GM23338 (cell line): Measurements from ENCODE around the gene ABHD14A.

Source experiments
- CREB1 ChIP-seq: fragments of 250-450 bp; sonication (Bioruptor Pico); IDR thresholded peaks from 2 replicates; pipeline ENCODE4 v1.5.0; 2020; ENCODE audit warnings: low read depth, mild to moderate bottlenecking, moderate library complexity
- EZH2 ChIP-seq: fragments of 200-600 bp; sonication (generic); IDR thresholded peaks from one replicate; pipeline ENCODE4 v1.8.0; 2017; ENCODE audit warnings: antibody characterized with exemption, mild to moderate bottlenecking, low read depth; ENCODE audit not compliant: unreplicated experiment
- EZH2phosphoT487 ChIP-seq: fragments of 200-600 bp; sonication (generic); IDR thresholded peaks from one replicate; pipeline ENCODE4 v1.8.1; 2018; ENCODE audit warnings: antibody characterized with exemption; ENCODE audit not compliant: unreplicated experiment
- JUNB ChIP-seq: IDR thresholded peaks from one replicate; pipeline ENCODE4 v1.6.1; 2016; ENCODE audit warnings: antibody characterized with exemption; ENCODE audit not compliant: unreplicated experiment
- POLR2AphosphoS5 ChIP-seq: IDR thresholded peaks from 2 replicates; pipeline ENCODE4 v1.6.1; 2016; ENCODE audit warnings: antibody characterized with exemption, low read depth
- STAT1 ChIP-seq: IDR thresholded peaks from one replicate; pipeline ENCODE4 v1.6.1; 2016; ENCODE audit warnings: antibody characterized with exemption; ENCODE audit not compliant: unreplicated experiment
- ZNF114 ChIP-seq: fragments of 250-450 bp; sonication (Bioruptor Pico); IDR thresholded peaks from 2 replicates; pipeline ENCODE4 v1.5.0; 2020; ENCODE audit warnings: mild to moderate bottlenecking, moderate library complexity
- ZNF331 ChIP-seq: fragments of 250-450 bp; sonication (Bioruptor Pico); IDR thresholded peaks from 2 replicates; pipeline ENCODE4 v1.5.0; 2020; ENCODE audit warnings: low read depth, mild to moderate bottlenecking, moderate library complexity
- TF ChIP-seq, protein P1 (sequence below), 2 experiments: fragments of 200-600 bp in 1 of 2; sonication (generic) in 1 of 2; conservative IDR thresholded peaks; 2 replicates each; pipeline versions ENCODE4 v1.5.1 to v1.6.1; 2016 to 2017; ENCODE audit warnings: antibody characterized with exemption in 2 of 2, low read depth in 2 of 2, mild to moderate bottlenecking in 2 of 2, moderate library complexity in 1 of 2
- TF ChIP-seq, protein P2 (sequence below): IDR thresholded peaks from 2 replicates; pipeline ENCODE4 v1.6.1; 2016; ENCODE audit warnings: antibody characterized with exemption
- TF ChIP-seq, protein P3 (sequence below): IDR thresholded peaks from one replicate; pipeline ENCODE4 v1.6.1; 2018; ENCODE audit warnings: antibody characterized with exemption; ENCODE audit not compliant: unreplicated experiment
- TF ChIP-seq, protein P4 (sequence below): fragments of 250-450 bp; sonication (Bioruptor Pico); IDR thresholded peaks from 2 replicates; pipeline ENCODE4 v1.5.0; 2020; ENCODE audit warnings: mild to moderate bottlenecking, moderate library complexity

DNA sequence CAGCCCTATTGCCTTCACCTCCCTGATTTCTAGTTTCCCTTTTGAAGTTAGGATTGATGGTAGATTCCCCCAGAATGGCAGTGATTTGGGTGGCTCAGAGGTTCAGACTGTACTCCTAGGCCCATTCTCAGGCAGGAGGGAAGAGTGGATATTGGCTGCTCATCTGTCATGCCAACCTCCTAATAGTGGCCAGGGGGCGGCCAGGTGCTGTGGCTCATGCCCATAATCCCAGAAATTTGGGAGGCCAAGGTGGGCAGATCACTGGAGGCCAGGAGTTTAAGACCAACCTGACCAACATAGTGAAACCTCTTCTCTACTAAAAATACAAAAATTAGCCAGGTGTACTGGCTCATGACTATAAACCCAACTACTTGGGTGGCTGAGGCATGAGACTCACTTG lies 44.4 kb upstream of the ABHD14A start:
- TF ChIP-seq, protein P1, sequence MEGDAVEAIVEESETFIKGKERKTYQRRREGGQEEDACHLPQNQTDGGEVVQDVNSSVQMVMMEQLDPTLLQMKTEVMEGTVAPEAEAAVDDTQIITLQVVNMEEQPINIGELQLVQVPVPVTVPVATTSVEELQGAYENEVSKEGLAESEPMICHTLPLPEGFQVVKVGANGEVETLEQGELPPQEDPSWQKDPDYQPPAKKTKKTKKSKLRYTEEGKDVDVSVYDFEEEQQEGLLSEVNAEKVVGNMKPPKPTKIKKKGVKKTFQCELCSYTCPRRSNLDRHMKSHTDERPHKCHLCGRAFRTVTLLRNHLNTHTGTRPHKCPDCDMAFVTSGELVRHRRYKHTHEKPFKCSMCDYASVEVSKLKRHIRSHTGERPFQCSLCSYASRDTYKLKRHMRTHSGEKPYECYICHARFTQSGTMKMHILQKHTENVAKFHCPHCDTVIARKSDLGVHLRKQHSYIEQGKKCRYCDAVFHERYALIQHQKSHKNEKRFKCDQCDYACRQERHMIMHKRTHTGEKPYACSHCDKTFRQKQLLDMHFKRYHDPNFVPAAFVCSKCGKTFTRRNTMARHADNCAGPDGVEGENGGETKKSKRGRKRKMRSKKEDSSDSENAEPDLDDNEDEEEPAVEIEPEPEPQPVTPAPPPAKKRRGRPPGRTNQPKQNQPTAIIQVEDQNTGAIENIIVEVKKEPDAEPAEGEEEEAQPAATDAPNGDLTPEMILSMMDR (conservative IDR thresholded peaks at IDR 0.05; ENCODE audit: low read depth in 2 of 2): no peak
- no peak for TF ChIP-seq POLR2AphosphoS5
- no peak for TF ChIP-seq EZH2
- TF ChIP-seq ZNF331 (CRISPR knock-in tag): no peak
- TF ChIP-seq, protein P2, sequence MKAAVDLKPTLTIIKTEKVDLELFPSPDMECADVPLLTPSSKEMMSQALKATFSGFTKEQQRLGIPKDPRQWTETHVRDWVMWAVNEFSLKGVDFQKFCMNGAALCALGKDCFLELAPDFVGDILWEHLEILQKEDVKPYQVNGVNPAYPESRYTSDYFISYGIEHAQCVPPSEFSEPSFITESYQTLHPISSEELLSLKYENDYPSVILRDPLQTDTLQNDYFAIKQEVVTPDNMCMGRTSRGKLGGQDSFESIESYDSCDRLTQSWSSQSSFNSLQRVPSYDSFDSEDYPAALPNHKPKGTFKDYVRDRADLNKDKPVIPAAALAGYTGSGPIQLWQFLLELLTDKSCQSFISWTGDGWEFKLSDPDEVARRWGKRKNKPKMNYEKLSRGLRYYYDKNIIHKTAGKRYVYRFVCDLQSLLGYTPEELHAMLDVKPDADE: no peak
- TF ChIP-seq, protein P3, sequence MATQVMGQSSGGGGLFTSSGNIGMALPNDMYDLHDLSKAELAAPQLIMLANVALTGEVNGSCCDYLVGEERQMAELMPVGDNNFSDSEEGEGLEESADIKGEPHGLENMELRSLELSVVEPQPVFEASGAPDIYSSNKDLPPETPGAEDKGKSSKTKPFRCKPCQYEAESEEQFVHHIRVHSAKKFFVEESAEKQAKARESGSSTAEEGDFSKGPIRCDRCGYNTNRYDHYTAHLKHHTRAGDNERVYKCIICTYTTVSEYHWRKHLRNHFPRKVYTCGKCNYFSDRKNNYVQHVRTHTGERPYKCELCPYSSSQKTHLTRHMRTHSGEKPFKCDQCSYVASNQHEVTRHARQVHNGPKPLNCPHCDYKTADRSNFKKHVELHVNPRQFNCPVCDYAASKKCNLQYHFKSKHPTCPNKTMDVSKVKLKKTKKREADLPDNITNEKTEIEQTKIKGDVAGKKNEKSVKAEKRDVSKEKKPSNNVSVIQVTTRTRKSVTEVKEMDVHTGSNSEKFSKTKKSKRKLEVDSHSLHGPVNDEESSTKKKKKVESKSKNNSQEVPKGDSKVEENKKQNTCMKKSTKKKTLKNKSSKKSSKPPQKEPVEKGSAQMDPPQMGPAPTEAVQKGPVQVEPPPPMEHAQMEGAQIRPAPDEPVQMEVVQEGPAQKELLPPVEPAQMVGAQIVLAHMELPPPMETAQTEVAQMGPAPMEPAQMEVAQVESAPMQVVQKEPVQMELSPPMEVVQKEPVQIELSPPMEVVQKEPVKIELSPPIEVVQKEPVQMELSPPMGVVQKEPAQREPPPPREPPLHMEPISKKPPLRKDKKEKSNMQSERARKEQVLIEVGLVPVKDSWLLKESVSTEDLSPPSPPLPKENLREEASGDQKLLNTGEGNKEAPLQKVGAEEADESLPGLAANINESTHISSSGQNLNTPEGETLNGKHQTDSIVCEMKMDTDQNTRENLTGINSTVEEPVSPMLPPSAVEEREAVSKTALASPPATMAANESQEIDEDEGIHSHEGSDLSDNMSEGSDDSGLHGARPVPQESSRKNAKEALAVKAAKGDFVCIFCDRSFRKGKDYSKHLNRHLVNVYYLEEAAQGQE: no peak
- no peak for TF ChIP-seq STAT1
- no peak for TF ChIP-seq EZH2phosphoT487
- no peak for TF ChIP-seq JUNB
- no peak for TF ChIP-seq CREB1 (CRISPR knock-in tag)
- TF ChIP-seq, protein P4, sequence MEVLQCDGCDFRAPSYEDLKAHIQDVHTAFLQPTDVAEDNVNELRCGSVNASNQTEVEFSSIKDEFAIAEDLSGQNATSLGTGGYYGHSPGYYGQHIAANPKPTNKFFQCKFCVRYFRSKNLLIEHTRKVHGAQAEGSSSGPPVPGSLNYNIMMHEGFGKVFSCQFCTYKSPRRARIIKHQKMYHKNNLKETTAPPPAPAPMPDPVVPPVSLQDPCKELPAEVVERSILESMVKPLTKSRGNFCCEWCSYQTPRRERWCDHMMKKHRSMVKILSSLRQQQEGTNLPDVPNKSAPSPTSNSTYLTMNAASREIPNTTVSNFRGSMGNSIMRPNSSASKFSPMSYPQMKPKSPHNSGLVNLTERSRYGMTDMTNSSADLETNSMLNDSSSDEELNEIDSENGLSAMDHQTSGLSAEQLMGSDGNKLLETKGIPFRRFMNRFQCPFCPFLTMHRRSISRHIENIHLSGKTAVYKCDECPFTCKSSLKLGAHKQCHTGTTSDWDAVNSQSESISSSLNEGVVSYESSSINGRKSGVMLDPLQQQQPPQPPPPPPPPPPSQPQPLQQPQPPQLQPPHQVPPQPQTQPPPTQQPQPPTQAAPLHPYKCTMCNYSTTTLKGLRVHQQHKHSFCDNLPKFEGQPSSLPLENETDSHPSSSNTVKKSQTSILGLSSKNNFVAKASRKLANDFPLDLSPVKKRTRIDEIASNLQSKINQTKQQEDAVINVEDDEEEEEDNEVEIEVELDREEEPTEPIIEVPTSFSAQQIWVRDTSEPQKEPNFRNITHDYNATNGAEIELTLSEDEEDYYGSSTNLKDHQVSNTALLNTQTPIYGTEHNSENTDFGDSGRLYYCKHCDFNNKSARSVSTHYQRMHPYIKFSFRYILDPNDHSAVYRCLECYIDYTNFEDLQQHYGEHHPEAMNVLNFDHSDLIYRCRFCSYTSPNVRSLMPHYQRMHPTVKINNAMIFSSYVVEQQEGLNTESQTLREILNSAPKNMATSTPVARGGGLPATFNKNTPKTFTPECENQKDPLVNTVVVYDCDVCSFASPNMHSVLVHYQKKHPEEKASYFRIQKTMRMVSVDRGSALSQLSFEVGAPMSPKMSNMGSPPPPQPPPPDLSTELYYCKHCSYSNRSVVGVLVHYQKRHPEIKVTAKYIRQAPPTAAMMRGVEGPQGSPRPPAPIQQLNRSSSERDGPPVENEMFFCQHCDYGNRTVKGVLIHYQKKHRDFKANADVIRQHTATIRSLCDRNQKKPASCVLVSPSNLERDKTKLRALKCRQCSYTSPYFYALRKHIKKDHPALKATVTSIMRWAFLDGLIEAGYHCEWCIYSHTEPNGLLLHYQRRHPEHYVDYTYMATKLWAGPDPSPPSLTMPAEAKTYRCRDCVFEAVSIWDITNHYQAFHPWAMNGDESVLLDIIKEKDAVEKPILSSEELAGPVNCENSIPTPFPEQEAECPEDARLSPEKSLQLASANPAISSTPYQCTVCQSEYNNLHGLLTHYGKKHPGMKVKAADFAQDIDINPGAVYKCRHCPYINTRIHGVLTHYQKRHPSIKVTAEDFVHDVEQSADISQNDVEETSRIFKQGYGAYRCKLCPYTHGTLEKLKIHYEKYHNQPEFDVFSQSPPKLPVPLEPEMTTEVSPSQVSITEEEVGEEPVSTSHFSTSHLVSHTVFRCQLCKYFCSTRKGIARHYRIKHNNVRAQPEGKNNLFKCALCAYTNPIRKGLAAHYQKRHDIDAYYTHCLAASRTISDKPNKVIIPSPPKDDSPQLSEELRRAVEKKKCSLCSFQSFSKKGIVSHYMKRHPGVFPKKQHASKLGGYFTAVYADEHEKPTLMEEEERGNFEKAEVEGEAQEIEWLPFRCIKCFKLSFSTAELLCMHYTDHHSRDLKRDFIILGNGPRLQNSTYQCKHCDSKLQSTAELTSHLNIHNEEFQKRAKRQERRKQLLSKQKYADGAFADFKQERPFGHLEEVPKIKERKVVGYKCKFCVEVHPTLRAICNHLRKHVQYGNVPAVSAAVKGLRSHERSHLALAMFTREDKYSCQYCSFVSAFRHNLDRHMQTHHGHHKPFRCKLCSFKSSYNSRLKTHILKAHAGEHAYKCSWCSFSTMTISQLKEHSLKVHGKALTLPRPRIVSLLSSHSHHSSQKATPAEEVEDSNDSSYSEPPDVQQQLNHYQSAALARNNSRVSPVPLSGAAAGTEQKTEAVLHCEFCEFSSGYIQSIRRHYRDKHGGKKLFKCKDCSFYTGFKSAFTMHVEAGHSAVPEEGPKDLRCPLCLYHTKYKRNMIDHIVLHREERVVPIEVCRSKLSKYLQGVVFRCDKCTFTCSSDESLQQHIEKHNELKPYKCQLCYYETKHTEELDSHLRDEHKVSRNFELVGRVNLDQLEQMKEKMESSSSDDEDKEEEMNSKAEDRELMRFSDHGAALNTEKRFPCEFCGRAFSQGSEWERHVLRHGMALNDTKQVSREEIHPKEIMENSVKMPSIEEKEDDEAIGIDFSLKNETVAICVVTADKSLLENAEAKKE (CRISPR knock-in tag): no peak
- TF ChIP-seq ZNF114 (CRISPR knock-in tag): no peak
